ENCODE measurements around the gene FAM83C. TPM values are rescaled to one million over a fixed set of nuclear protein-coding genes. Genes with fewer than 3 reads are reported as not detected.
"Not testable (repeated sequence)": the region's sequence is repeated elsewhere in the genome, so short reads cannot be mapped to it uniquely, and the experiment has no call there.

The FAM83C gene
- total RNA-seq, 4 donors from 2014 or later: 29.3 to 68.8 (median 65.0) TPM

- no peak overlapping the region for H3K4me3 ChIP-seq
- no peaks in the 10 kb centered on the region for H3K4me1 ChIP-seq
- 92% methylated on average over 12 of the region's 12 CpGs for WGBS
- no peak for TF ChIP-seq POLR2A (IDR thresholded peaks at IDR 0.05)
- TF ChIP-seq EP300 (IDR thresholded peaks at IDR 0.05): no peak
- no peak for TF ChIP-seq POLR2AphosphoS5 (IDR thresholded peaks at IDR 0.05)
- no peak for TF ChIP-seq CTCF (IDR thresholded peaks at IDR 0.05)
- no peaks in the 10 kb centered on the region for H3K27me3 ChIP-seq
- DNase-seq (ENCODE audit: low spot score in 2 of 2): no peak
- no peaks in the 10 kb centered on the region for H3K9me3 ChIP-seq
- no peaks in the 10 kb centered on the region for H3K36me3 ChIP-seq
- H3K27ac ChIP-seq: no peak overlapping the region
Measured at GRCh38 chr20:35254448-35254999, 37.7 kb downstream of the FAM83C start.

- TF ChIP-seq EP300 (IDR thresholded peaks at IDR 0.05) (no peak), CTCF (IDR thresholded peaks at IDR 0.05) (no peak), POLR2A (IDR thresholded peaks at IDR 0.05) (no peak)
Measured at GRCh38 chr20:35253010-35253409, 39.2 kb downstream of the FAM83C start.

GRCh38 chr20:35252598-35252997 lies 39.6 kb downstream of the FAM83C start:
- not testable (repeated sequence) for H3K36me3 ChIP-seq; H3K27me3 ChIP-seq; DNase-seq (ENCODE audit: low spot score in 2 of 2); H3K27ac ChIP-seq; H3K9me3 ChIP-seq; H3K4me1 ChIP-seq; H3K4me3 ChIP-seq
- 80% methylated on average over 1 of the region's 2 CpGs for WGBS

More at GRCh38 chr20:35253010-35253409, 39.2 kb downstream of the FAM83C start:
- H3K4me1 ChIP-seq: no peaks in the 10 kb centered on the region
- WGBS: 59% methylated on average over 3 of the region's 3 CpGs
- H3K4me3 ChIP-seq: no peak overlapping the region
- no peaks in the 10 kb centered on the region for H3K36me3 ChIP-seq
- no peaks in the 10 kb centered on the region for H3K9me3 ChIP-seq
- H3K27me3 ChIP-seq: no peaks in the 10 kb centered on the region
- no peak overlapping the region for H3K27ac ChIP-seq
- no peak for DNase-seq (ENCODE audit: low spot score in 2 of 2)

GRCh38 chr20:35252037-35252461 lies 40.2 kb downstream of the FAM83C start:
- Histone ChIP-seq H3K4me3 (no peak overlapping the region), H3K4me1 (no peaks in the 10 kb centered on the region), H3K27me3 (no peaks in the 10 kb centered on the region), H3K27ac (no peak overlapping the region), H3K36me3 (no peaks in the 10 kb centered on the region), H3K9me3 (no peaks in the 10 kb centered on the region)
- TF ChIP-seq POLR2AphosphoS5 (IDR thresholded peaks at IDR 0.05): no peak
- TF ChIP-seq CTCF (IDR thresholded peaks at IDR 0.05): no peak
- no peak for TF ChIP-seq POLR2A (IDR thresholded peaks at IDR 0.05)
- no peak for TF ChIP-seq EP300 (IDR thresholded peaks at IDR 0.05)
- no peak for DNase-seq (ENCODE audit: low spot score in 2 of 2)
- 62% methylated on average over 2 of the region's 2 CpGs for WGBS

- H3K27me3 ChIP-seq: no peaks in the 10 kb centered on the region
- no peak overlapping the region for H3K27ac ChIP-seq
- DNase-seq (ENCODE audit: low spot score in 2 of 2): no peak
- no peak overlapping the region for H3K4me3 ChIP-seq
- H3K4me1 ChIP-seq: no peaks in the 10 kb centered on the region
- no peaks in the 10 kb centered on the region for H3K36me3 ChIP-seq
- H3K9me3 ChIP-seq: no peaks in the 10 kb centered on the region
- WGBS: 94% methylated on average over 2 of the region's 2 CpGs
- no peak for TF ChIP-seq EP300 (IDR thresholded peaks at IDR 0.05)
- TF ChIP-seq CTCF (IDR thresholded peaks at IDR 0.05): no peak
- no peak for TF ChIP-seq POLR2A (IDR thresholded peaks at IDR 0.05)
- no peak for TF ChIP-seq POLR2AphosphoS5 (IDR thresholded peaks at IDR 0.05)
Measured at GRCh38 chr20:35251613-35251940, 40.6 kb downstream of the FAM83C start.

Data from suprapubic skin (tissue), 4 donors.